HG02884 (cell line): ENCODE results near the gene PIM3.

Experiments used
- ATAC-seq: cut with Tn5 transposase; IDR thresholded peaks from one replicate; pipeline ENCODE4 v1.9.1; 2021; ENCODE audit warnings: mild to moderate bottlenecking, moderate library complexity; ENCODE audit not compliant: unreplicated experiment

The PIM3 gene

DNA sequence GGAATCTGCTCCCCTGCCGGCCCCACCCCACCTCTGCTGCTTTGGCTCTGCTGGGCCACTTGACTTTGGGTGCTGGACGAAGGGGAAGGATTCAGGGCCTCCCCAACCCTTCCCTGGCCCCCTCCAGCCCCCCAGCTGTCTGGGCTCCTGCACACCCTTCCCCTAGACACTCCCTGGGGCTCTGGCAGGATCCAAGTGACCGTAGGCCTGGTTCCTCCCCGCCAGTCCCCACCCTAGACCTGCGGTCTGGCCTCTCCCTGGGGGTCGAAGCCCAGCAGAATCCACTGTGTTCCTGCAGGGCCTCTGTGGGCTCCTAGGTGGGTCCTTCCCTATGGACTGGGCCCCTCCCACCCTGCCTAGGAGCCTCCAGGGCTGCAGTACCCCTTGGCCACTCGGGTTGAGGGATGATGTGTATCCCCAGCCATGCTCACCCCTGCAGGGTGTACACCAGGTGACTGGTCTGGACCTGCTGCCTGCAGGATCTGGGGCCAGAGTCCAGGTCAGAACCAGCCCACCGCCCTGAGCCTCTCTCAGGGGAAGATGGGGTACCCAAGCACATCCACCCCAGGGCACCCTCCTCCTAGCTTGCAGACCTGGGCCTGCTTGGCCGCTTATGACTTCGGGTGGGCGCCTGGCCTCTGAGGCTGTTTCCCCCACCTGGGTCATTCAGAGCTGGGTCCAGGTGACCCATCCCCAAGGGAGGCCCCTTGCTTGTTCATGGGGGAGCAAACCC lies 5.6 kb downstream of the PIM3 start:
- no peak for ATAC-seq

DNA sequence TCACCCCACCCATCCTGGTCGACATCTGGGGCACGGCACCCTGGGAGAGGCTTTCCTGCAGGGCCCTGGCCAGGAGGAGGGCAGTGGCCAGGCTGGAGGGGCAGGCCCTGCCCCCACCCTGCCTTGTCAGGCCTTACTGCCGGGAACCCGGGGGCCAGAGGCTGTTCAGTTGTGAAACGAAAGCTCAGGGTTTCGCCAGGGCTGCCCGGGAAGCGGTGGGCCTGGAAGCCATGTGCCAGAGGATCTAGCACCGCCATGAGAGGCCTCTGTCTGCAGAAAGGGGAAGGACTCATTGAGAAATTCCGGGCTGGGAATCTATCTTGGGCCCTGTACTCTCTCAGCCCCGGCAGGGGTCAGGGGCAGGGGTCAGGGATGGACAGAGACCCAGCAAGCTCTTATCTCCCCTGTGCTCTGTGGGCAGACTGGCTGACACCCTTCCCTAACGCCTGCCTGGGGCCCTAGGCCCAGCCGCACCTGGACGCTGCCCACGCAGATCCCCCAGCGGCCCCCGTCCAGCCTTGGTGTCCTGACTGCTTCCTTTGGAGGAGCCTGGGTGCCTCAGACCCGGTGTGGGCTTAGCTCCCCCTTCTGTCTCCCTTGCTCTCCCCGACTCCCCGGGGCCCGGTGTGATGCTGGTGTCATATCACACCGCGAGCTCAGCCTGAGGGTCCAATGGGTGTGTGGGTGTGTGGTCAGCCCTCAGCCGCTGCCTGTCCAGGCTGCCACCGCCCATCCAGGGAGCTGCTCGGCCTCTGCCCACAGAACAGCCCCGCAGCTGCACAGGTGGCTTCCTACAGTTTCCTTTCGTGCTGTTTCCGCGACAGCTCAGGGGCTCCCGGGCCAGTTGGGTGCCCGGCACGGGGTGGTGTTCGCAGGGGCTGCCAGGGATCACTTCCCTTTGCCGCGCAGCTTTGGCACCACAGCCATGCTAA lies 6.5 kb downstream of the PIM3 start:
- ATAC-seq, result no peak

DNA sequence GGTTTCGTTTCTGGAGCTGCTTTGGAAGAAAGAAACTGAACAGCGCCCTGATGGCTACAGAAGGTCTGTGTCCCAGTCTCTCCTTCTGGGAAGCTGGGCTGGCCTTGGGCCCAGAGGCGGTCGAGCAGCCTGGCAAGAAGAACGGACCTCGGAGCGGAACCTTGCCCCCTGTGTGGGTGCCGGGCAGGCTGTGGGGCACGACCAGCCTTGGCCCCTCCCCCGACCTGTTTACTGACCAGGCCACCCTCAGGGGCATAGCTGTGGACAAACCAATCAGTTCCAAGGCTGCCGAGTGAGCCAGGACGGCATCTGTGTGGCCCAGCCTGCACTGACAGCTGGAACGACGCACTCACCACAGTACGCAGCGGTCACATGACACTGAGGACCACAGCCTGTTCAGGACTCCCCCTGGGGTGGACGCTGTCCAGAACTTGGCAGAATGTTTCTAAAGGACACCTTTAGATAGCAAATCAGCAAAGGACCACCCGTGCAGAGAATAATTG lies 7.2 kb downstream of the PIM3 start:
- no peak for ATAC-seq

DNA sequence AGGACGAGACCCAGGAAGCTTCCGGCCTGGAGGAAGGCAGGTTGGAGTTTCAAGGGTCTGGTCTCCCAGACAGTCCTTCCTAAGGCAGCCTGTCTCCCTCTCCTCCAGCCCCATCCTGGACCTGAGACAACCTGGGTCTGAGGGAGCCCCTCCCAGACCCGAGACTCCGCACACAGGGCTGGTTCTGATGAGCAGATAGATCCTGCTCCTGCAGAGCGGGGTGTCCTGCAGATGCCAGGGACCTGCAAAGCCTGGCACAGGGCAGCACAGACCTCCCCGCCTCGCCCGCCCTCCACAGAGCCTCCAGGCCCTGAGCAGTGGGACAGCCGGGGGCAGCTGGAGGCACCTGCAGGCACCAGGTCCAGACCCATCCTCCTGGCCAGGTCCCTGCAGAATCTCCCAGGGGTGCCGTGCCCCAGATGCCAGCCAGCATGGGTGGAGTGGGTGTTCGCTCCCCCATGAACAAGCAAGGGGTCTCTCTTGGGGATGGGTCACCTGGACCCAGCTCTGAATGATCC lies 7.8 kb downstream of the PIM3 start:
- ATAC-seq, result no peak

DNA sequence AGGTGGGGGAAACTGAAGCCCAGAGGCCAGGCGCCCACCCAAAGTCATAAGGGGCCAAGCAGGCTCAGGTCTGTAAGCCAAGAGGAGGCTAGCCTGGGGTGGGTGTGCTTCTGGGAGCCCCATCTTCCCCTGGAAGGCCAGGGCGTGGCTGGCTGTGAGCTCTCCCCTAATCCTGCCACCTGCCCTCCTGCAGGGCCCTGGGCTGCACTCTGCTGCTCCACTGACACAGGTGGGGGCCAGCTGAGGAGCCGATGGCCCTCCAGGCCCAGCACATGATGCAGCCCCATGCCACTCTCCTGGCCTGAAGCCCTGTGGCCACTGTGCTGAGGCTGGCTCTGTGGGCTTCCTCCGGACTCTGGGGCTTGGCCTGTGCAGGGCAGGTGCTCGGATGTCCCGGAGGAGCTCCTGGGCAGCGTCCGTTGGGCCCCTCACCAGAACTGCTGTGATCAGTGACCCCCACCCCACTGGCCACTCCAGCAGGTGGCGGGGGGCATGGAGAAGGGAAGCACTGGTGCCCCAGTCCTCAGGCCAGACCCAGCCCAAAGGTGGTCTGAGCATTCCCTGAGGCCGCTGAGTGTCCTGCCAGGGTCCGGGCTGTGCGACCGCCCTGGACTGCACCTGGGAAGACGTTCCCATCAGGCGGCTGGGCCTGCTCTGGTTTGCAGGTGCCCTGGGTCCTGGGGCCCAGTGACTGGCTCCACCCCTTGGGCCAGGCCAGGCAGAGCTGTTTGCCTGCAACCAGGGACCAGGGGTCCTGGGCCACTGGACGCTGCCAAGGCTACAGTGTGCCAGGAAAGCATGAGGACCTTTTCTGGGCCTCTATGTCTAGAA lies 8.5 kb downstream of the PIM3 start:
- ATAC-seq, result no peak

DNA sequence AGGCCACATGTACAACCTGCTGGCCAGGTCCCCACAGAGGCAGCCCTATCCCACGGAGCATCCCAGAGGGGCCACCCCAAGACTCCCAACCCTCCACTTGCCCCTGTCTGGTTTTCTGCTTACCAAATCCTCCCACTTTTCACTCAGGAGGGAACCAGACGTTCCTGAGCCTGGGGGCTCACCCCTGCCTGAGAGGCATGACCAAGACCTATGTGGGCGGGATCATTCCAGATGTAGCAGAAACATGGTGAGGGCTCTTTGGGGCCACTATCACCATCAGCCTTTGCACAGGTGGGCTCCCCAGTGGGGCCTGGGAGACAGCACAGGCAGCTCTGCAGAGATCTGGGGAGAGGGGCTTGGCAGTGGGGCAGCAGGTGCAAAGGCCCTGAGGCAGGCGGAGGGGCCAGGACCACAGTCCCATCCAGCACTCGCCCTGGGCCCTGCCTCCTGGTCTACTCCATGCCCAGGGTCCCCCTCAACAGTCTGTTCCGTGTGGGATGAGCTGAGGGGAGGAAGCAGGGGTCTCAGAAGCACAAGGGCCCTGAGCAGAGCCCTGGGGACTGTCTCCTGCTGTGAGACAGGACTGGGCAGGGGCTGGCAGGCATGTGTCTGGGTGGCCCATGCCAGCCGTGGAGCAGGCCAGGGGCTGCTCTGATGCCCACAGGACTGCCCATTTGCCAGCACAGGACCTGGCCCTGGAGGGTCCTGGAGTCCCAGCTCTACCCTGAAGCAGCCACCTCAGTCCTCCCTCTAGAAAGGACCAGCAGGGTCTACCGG lies 9.4 kb downstream of the PIM3 start:
- no peak for ATAC-seq

DNA sequence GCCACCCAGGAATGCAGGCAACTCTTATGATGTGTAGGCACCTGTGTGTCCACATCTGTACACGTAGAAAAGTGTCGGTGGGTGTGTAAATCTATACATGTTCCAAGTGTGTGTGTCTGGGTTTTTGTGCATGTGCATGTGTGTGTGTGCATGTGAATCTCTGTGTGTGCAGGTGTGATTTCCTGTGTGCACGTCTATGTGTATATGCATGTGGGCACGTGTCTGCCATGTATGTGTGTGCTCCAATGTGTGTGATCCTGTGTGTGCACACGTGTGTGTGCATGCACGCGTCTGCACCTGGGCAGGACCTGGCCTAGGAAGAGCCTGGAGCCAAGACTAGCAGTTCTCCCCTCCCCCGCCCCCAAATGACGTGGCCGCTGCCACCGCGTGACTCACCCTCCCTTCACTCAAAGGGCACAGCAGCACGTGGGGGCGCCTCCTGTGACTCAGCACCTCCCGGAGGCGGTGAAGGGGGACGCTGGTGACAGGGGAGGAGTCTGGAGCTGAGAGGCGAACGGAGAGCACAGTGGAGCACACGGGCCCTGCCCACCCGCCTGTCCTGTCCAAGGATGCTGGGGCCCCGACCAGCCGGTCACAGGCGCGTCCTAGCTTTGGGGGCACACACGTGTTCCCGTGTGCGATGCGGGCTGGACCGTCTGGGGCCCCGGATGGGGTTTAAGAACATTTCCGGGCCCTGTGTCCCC lies 10.1 kb downstream of the PIM3 start:
- ATAC-seq, result peak; percentile 54

DNA sequence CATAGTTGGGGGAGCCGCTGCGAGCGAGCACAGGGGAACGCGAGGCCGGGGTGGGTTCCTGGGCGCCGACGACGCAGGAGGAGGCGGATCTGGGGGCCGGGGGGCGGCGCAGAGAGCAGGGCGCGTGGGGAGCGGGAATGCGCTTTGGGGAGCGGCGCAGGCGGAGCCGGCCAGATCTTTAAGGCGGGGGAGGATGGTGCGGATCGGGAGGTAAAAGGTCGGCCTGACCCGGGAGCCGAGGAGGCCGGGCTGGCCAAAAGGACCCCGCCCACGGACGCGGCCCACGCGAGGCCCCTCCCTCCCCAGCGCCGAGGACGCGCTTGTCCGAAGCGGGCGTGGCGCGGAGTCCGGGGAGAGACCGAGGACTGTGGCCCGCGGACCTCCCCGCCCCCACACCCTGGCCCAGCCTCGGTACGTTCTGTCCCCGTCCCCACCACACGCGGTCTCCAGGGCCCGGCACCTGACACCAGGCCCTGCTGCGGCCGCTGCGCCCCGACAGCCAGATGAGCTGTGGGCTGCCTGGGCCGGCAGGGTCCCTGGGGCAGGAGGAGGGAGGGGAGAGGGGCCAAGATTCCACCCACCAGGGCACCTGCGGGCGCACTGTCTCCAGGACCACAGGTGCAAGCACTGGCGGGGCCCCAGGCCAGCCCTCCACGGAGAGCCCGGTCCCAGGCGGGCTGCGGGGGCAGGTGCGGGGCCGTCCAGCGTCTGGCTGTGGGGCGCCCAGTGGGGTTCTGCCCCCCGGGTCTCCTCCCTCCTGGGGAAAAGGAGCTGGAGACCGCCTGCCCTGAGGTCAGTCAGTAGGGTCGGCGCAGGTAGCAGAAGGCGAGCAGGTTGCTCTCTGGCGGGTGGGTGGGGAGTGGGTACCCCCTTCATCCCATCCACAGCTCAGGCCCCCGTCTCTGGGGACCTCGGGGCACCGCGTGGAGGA lies 10.9 kb downstream of the PIM3 start:
- peak; percentile 26 for ATAC-seq

DNA sequence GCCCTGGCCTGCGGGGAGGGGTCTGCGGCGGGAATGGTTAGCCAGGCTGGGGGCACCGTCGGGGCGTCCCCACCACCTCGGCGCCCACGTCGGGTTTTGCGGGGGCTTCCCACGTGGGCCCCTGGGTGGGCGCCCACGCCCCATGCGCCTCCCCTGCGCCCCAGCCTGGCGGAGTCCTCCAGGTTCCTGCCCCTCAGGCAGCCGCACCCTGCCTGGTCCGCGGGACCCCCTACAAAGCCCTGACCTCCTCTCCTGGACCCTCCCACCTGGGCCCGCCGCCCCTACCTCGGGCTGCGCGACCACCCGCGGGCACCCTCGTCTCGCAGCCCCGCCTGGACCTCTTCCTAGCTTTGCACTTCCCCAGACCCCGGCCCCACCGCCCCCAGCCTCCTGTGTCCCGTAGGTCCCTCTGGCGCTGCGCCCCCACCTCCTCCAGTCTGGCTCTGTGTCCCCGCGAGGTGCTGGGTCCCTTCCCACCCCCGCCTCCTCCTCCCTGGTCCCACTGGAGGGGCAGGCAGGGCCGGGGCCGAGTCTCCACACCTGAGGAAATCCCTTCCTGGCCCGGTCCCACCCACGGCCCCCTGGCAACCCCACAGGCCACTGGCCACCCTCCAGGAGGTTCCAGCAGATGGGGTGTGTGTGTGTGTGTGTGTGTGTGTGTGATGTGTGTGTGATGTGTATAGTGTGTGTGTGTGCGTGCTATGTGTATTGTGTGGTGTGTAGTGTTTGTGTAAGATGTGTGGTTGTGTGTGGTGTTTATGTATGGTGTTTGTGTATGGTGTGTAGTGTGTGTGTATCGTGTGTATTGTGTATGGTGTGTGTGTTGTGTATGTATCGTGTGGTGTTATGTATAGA lies 11.8 kb downstream of the PIM3 start:
- no peak for ATAC-seq

DNA sequence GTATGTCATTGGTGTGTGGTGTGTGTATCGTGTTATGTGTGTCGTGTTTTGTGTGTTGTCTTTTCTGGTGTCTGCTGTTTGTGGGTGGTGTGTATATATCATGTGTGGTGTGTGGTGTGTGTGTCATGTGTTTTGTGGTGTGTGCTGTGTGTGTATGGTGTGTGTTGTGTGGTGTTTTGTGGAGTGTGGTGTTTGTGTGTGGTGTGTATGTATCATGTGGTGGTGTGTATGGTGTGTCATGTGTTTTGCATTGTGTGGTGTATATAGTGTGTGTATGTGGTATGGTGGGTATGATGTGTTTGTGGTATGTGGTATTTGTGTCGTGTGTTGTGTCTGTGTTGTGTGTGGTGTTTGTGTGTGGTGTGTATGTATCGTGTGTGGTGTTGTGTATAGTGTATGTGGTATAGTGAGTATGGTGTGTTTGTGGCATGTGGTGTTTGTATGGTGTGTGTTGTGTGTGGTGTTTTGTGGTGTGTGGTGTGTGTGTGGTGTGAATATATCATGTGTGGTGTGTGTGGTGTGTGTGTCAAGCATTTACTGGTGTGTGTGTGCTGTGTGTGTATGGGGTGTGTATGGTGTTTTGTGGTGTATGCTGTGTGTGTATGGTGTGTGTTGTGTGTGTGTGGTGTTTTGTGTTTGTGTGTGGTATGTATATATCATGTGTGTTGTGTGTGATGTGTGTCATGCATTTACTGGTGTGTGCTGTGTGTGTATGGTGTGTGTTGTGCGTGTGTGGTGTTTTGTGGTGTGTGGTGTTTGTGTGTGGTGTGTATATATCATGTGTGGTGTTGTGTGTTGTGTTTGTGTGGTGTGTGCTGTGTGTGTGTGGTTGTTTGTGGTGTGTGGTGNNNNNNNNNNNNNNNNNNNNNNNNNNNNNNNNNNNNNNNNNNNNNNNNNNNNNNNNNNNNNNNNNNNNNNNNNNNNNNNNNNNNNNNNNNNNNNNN lies 12.7 kb downstream of the PIM3 start:
- no peak for ATAC-seq

DNA sequence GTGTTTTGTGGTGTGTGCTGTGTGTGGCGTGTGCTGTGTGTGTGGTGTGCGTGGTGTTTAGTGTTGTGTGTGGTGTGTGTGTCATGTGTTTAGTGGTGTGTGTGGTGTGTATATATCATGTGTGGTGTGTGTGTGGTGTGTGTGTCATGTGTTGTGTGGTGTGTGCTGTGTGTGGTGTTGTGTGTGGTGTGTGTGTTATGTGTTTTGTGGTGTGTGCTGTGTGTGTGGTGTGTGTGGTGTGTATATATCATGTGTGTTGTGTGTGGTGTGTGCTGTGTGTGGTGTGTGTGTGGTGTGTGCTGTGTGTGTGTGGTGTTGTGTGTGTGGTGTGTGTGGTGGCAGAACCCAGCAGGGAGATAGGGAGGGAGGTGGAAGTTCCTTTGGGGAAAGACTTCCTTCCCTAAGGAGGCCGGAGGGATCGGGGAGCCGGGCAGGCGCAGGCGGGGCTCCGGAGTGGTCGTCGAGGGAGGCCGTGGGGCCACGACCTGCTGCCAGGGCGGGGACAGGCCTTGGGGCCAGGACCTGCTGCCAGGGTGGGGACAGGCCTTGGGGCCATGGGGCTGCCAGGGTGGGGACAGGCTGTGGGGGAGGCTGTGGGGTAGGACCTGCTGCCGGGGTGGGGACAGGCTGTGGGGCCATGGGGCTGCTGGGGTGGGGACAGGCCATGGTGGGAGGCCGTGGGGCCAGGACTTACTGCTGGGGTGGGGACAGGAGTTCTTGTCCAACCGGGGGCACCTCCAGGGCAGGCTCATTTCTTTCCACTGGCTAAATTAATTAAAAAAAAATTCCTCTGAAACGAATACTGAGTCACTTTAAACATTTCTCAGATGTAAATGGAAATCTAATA lies 15.2 kb downstream of the PIM3 start:
- ATAC-seq, result no peak

DNA sequence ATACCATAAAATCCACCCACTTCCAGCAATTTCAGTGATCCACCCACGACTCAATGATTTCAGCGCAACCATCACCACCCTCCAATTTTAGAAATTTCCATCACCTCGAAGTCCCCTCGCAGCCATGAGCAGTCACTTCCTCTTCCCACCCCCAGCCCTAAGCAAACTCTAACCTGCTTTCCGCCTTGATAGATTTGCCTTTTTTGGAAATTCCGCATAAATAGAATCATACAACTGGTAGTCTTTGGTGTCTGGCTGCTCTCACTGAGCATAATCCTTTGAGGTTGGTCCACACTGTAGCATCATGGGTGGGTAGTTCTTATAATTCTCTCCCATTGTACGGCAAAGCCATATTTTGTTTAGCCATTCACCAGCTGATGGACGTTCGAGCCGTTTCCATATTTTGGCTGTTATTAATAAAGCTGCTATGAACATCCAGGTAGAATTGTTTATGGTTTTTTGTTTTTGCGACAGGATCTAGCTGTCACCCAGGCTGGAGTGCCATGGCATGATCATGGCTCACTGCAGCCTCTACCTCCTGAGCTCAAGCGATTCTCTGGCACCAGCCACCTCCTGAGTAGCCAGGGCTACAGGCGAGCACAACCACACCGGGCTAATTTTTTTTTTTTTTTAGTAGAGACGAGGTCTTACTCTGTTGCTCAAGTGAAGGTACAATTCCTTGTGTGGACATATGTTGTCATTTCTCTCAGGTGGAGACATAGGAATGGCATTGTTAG lies 16.0 kb downstream of the PIM3 start:
- no peak for ATAC-seq

DNA sequence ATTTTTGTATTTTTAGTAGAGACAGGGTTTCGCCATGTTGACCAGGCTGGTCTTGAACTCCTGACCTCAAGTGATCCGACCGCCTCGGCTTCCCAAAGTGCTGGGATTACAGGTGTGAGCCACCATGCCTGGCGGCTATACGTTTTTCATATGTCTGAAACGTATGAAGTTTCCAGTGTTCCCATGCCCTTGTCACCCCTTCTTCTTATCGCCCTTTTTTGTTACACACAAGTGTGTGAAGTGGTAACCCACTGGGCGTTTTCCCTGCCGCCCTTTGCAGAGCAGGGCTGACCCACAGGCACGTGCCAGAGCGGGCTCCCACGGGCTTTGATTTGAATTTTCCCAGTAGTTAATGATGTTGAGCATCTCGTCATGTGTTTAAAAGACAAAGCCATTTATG lies 17.0 kb downstream of the PIM3 start:
- ATAC-seq, result no peak

DNA sequence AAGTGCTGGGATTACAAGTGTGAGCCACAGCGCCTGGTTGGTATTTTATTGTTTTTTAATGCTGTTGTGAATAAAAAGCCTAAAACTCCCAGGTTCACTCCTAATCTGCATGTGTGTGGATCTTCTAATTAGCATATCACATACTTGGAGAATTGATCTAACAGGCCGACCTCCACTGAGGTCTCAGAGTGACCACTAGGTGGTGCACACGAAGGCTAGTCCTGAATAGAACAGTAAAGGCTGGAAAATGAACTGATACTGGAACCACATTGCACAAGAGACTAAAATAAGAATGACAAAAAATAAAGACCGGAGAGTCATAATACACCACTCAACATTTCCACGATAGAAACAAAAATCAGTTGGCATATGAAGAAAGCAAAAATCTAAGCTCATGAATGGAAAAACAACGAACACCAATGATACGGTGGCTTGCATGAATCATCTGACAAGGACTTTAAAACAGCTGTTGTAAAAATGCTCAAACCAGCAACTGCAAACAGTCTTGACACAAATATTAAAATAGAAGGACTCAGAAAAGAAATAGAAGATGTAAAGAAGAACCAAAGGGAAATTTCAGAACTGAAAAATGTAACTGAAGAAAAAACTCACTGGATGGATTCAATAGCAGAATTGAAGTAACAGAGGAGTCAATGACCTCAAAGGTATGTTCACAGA lies 19.2 kb downstream of the PIM3 start:
- ATAC-seq, result no peak
